Stimulated activated CD8-positive, alpha-beta memory T cell treated with anti-CD3 and anti-CD28 coated beads, Interleukin-4, amount 100 ng/mL, for 24 hours (primary cell): ENCODE measurements around the gene RAP1GDS1.
"Not testable (repeated sequence)": the region's sequence is repeated elsewhere in the genome, so short reads cannot be mapped to it uniquely, and the experiment has no call there.

Source experiments
- DNase-seq: peaks from one replicate; pipeline ENCODE4 v3.0.0-alpha.2; 2020; ENCODE audit warnings: low read depth

Gene RAP1GDS1

GRCh38 chr4:98352396-98352795, 91.2 kb downstream of the RAP1GDS1 start:
- no peak for DNase-seq

- DNase-seq, result no peak
These were observed 91.8 kb downstream of the RAP1GDS1 start for GRCh38 chr4:98352940-98353339.

- no peak for DNase-seq
These were observed 97.6 kb downstream of the RAP1GDS1 start for GRCh38 chr4:98358630-98359248.

GRCh38 chr4:98359646-98360045, 98.5 kb downstream of the RAP1GDS1 start:
- no peak for DNase-seq

GRCh38 chr4:98363431-98363830, 102.2 kb downstream of the RAP1GDS1 start:
- no peak for DNase-seq

- DNase-seq, result not testable (repeated sequence)
These were observed 105.1 kb downstream of the RAP1GDS1 start for GRCh38 chr4:98366275-98366674.

- not testable (repeated sequence) for DNase-seq
These were observed 106.8 kb downstream of the RAP1GDS1 start for GRCh38 chr4:98368000-98368399.

- DNase-seq, result no peak
These were observed 108.1 kb downstream of the RAP1GDS1 start for GRCh38 chr4:98369322-98369721.

GRCh38 chr4:98374643-98375042, 113.5 kb downstream of the RAP1GDS1 start:
- no peak for DNase-seq

- no peak for DNase-seq
These were observed 116.4 kb downstream of the RAP1GDS1 start for GRCh38 chr4:98377559-98377958.

- no peak for DNase-seq
These were observed 120.1 kb downstream of the RAP1GDS1 start for GRCh38 chr4:98381306-98381705.

- DNase-seq, result no peak
These were observed 122.4 kb downstream of the RAP1GDS1 start for GRCh38 chr4:98383431-98384106.

GRCh38 chr4:98385831-98386230, 124.6 kb downstream of the RAP1GDS1 start:
- no peak for DNase-seq

GRCh38 chr4:98387345-98388026, 126.3 kb downstream of the RAP1GDS1 start:
- DNase-seq, result no peak

GRCh38 chr4:98394134-98394533, 132.9 kb downstream of the RAP1GDS1 start:
- no peak for DNase-seq

GRCh38 chr4:98399915-98400314, 138.7 kb downstream of the RAP1GDS1 start:
- no peak for DNase-seq

GRCh38 chr4:98406819-98407218, 145.6 kb downstream of the RAP1GDS1 start:
- DNase-seq, result no peak

- no peak for DNase-seq
These were observed 150.5 kb downstream of the RAP1GDS1 start for GRCh38 chr4:98411731-98412130.

- no peak for DNase-seq
These were observed 155.7 kb downstream of the RAP1GDS1 start for GRCh38 chr4:98416844-98417243.

GRCh38 chr4:98420151-98420550, 159.0 kb downstream of the RAP1GDS1 start:
- DNase-seq, result not testable (repeated sequence)

- DNase-seq, result no peak
These were observed 159.9 kb downstream of the RAP1GDS1 start for GRCh38 chr4:98421111-98421510.

GRCh38 chr4:98423009-98423408, 161.8 kb downstream of the RAP1GDS1 start:
- DNase-seq, result no peak

- no peak for DNase-seq
These were observed 169.7 kb downstream of the RAP1GDS1 start for GRCh38 chr4:98430708-98431403.
